Tongue (tissue), 2 donors: Measurements from ENCODE around the gene OCA2. TPM values are rescaled to one million over a fixed set of nuclear protein-coding genes. Genes with fewer than 3 reads are reported as not detected.

Source experiments
- DNase-seq: peaks from one replicate; pipeline ENCODE4 v3.0.0-alpha.2; 2015
- total RNA-seq: library from RNA; depleted of rRNA; stranded (reverse); fragments of >200 nt; gene quantifications from one replicate; pipeline ENCODE4 v1.2.3, GENCODE V29; 2014

Gene OCA2
- total RNA-seq, 1 donor from 2014 or later = 4.9 TPM

- no peak for DNase-seq
These were observed 19.4 kb upstream of the OCA2 start for GRCh38 chr15:28118531-28118930.

GRCh38 chr15:28118083-28118482 is 19.0 kb upstream of the OCA2 start:
- no peak for DNase-seq

DNA sequence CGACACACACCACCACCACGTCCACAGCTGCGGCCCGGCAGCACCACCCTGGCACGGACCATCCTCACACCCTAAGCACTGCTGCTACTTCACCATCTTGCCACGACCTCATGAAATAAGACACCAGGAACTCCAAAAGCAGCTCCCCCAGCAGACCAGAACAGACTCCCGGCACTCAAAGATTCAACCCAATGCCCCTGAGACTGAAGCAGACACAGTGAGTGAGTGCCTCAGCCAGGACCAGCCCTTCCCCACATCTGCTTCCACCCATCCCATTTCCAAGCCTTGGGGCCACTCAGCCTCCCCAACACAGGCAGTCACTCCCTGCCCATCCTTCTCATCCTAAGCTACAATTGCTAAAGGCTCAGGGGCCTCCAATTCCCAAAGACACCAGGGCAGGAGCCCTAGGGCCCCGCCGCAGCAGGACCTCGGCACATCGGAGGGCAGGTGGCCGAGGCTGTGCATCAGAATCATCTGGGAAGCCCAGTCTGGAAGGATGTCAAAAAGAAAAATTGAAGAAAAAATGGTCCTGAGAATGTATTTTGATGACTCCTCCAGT is 18.4 kb upstream of the OCA2 start:
- no peak for DNase-seq

DNA sequence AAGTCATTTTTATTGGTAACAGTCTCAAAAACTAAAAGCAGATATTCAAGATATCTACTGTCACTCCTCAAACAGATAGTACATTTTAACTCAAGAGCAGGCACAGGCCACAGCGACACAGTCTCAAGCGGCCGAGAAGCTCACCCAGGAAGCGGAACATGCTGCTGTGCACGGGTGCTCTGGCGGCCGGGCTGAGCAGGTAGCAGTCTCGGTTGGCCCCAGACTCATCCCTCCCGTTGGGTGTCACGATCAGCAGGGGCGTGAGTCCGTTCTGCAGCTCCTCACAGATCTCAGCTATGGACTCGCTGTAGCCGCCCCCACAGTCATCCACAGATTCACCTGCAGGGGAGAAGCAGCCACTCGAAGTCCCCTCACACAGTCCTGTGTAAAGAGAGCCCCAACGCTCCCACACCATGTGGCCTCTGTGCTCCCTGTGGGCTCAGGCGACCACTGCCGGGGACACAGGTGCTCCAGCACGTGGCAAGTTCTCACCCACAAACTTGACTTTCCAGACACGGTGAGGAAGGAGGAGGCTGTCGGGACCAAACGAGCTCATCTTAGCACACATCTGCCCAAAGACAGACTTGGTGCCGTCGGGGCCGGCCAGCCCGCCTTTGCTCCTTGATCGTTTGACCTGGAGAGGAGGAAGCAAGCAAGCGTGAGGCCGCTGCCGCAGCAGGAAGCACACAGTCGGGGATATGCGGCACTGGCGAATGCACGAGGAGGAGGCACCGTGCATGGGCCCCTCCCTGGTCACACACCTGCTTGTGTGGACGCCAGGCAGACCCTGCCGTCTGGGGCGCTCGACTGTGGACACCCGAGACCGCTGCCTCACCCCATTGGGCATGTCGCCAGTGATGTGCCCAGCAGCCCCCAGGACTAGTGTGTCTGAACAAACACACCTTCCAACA is 17.7 kb upstream of the OCA2 start:
- DNase-seq = no peak

DNA sequence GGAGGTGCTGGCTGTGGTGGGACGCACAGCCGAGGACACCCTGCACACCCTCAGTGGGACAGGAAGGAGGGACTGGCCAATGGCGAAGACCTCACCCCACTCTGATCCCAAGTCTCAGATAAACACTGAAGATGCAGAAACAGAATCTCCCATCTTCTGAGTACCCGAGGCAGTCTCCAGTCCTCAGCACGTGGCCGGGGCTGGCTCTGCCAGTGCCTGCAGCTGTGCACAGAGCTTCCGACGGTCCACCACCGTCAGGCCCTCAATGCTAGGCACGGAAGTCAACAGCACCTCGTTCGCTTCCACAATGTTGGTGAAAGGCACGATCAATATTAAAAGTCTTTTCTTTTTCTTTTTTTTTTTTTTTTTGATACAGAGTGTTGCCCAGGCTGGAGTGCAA is 16.8 kb upstream of the OCA2 start:
- DNase-seq = no peak

DNA sequence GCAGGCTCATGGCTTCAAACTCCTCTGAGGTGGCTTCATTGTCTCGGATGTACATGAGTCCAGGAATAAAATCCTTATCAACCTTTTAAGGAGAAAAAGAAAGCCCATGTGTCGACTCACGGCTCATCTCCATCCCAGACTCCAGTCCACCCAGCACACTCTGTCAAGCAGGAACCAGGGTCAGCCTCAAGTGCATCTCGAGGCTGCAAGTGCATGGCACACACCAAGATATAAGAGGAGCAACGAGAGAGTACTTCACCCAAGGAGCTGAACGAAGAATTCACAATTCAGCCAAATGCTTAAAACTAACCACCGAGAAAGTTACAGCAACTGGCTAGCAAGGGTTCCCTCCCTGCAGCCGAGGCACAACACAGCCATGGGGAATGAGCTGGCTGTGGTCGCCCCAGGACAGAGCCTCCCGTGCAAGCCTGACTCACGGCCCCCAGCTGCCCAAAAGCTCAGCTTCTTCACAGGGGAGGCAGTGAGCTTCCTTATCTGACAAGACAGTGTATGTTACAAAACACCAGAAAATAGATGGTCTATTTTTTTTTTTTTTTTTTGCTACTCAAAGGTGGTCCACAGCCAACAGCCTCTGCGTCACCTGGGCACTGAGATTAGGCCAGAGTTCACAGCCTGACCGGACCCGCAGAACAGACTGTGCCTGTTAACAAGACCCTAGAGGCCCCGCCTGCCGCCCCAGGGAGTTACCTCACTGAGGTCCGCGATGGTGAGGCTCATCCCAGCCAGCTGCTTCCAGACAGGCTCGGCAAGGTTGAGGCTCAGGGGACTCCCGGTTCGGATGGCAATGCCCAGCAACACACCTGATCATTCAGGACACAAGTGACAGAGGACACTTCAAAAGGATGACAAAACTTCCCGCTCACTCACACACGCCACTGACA is 15.9 kb upstream of the OCA2 start:
- no peak for DNase-seq

GRCh38 chr15:28114114-28114455 is 15.0 kb upstream of the OCA2 start:
- DNase-seq = no peak

DNA sequence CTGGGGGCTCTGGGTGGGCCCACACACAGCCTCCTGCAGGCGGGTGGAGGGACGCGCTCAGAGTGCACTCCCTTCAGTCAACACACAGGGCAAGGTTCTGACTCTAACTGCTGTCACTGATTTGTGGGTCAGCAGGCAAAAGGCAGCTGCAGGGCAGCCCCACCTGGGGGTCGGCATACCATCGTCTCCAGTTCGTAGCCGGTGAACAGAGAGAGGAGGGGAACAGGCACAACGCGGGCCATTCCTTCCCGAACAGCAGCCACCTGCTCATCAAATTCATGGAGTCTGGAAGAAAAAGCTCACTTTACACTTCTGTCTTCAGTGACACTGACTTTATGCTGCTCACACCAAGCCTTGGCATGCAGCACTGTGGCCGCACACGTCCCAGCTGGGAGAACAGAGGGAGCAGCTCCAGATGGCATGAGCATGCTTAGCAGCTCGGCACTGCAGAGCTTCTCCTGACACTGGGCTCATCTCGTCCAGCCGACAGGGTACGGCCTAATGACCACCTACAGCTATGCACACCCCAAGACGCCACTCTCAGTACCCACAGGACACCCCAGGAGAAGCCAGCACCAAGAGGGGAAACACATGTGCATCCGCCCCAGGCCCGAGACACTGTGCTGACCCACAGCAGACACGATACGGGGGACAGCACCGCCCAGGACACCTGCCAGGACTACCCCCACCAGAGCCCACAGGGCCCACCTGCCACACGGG is 14.4 kb upstream of the OCA2 start:
- DNase-seq = peak; percentile 32

DNA sequence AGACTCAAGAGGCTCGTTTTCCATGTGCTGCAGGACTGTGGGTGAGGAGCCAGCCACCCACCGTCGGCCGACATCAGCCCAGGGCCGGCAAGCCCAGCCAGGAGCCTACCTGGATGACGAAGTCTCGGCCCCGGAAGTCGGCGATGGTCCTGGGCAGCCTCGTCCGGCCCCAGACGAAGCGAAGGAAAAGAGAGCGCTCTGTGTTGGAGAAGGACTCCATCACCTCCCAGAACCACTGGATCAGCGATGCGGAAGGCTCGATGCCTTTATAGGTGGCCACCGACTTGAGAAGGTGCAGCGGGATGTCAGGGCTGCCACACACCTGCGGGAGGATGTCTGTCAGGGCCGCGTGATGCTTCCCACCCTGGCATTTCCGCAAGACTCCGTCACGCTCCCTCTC is 13.8 kb upstream of the OCA2 start:
- DNase-seq = no peak

GRCh38 chr15:28112101-28112760 is 13.1 kb upstream of the OCA2 start:
- no peak for DNase-seq

DNA sequence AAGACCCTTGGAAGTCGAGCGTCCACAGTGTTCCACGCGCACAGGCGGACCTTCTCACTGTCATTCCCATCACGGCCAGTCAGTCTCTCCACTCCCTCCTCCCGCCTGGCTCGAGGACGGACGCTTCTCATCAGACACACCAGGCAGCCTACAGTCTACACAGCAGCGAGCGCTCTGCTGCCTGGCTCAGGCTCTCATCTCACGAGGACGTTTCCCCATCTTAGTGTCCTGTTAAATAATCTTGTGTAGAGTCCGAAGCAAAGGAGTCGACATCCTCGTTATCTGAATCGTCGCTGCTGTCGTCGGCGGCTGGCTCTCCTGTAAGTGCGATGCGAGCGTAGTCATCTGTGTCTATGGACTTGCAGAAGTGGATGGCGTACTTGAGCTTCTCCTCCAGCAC is 12.4 kb upstream of the OCA2 start:
- DNase-seq = no peak

DNA sequence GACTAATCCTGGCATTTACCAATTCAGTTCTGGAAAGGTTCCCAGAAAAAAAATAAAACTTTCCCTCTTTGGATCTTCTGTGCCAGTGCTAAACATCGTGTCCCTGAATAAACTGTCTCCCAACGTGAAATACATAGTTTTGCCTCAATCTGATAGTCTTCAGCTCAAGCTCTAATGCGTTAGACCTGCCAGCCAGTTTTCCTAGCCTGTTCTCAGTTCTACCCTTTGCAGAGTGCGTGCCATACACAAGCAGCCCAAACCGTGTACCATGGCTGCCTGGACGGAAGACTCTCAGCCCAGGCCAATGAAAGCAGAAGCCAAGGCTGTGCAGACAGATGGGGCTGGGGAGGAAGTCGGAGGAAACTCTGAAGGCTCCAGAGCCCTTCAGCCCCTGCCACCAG is 11.4 kb upstream of the OCA2 start:
- DNase-seq = peak; percentile 65

- no peak for DNase-seq
These were observed 10.7 kb upstream of the OCA2 start for GRCh38 chr15:28109626-28110455.

GRCh38 chr15:28107904-28108275 is 8.8 kb upstream of the OCA2 start:
- DNase-seq = no peak

DNA sequence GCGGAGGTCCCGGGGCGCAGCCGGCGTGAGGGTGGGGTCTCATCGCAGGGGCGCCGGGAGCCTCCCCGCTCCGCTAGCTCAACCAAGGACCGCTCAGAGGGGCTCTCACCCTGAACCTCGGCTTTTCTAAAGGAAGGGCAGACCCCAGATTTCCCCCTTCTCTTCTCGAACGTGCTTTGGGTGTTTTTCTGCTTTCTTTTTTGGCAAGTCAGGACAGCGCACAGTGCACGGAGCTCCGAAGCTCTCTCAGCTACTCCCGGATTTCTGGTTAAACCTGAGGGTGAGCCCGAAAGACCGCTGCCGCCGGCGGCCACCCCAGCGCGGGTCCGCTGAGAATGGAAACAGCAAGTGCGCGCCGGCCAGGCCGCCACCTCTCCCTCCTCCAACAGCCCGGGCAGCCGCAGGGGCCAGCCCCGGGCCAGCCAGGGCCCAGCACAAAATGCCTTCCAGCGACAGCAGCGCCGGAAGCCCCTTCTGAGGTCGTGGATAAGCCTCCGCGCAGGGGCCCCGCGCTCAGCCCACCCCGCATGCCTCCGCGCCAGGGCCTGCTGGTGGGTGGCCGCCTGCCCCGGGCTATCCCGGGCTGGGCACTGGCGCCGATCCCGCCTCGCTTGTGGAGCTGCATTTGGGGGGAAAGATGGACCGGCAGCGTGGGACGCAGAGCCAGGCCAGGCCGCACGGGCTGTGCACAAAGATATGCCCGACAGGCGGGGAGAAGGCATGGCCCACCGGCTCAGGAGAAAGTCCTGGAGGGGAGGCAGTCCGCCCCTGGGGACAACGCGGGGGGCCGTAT is 8.2 kb upstream of the OCA2 start:
- peak; percentile 57 for DNase-seq

DNA sequence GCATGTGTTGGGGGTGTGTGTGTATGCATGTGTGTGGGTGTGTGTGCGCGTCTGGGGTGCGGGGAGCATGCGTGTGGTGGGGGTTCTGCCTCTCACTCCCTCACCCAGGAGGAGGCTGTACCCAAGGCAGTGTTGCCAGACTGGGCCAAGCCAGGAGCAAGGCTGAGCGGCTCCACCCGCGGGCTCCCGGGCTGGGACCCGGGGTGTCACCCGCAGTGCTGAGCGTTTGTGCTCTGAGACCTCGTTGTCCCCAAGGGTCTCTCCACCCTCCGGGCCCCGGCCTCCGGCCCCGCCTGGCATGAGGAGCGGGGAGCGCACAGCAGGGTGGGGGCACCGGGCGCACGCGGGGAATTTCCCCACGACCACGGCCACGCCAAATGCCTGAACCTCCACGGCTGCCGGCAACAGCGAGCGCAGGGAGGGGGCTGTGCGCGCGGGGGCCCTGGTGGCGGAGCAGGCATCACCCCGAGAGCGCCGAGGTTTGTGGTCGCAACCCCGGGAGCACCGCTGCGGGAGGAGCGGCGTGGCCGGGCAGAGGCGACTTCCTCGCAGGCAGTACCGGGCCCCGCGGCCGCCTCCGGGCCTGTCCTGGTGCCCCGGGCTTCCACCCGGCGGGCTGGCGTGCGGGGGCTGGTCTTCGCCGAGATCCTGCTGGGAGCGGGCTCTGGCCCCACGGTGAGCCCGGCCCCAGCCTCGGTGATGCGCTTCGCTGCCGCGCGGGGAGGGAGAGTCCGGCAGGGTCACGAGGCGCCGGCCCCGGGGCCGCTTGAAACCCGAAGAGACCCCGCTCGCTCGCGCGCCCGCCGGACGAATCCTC is 7.4 kb upstream of the OCA2 start:
- peak; percentile 35 for DNase-seq

GRCh38 chr15:28105793-28106192 is 6.7 kb upstream of the OCA2 start:
- no peak for DNase-seq

DNA sequence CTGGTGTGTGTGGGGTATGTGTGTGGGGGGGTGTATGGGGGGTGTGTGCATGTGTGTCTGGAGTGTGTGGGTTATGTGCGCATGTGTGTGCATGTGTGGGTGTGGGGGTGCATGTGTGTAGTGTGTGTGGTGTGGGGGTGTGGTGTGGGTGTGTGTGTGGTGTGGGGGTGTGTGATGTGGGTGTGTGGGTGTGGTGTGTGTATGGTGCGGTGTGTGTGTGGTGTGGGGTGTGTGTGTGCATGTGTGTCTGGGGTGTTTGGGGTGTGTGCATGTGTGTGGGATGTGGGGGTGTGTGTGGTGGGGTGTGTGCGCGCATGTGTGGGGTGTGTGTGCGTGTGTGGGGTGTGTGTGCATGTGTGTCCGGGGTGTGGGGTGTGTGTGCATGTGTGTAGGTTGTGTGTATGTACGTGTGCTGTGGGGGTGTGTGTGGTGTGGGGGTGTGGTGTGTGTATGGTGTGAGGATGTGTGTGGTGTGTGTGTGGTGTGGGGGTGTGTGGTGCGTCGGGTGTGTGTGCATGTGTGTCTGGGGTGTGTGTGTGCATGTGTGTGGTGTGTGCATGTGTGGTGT is 6.2 kb upstream of the OCA2 start:
- DNase-seq = no peak

DNA sequence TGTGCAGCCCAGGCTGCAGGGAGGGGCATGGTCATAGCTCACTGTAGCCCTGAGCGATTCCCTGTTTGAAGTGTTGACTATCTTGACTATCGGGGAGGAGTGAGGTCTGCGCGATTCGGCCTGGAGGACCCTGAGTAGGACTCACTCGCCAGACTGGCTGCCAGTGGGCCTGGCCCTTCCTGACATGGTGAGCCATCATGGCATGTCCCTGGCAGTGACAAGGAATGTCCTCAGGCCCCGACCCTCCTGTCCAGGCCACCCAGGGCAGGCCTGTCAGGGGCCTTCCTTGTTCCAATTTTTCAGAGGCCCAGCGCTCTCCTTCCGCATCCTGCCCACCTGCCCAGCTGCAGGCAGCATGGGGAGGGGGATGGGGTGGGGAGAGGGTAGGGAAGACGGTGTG is 5.2 kb upstream of the OCA2 start:
- no peak for DNase-seq
